Activated CD8-positive, alpha-beta memory T cell treated with anti-CD3 and anti-CD28 coated beads for 36 hours (primary cell): Measurements from ENCODE around the gene ARHGAP15. TPM values are rescaled to one million over a fixed set of nuclear protein-coding genes. Genes with fewer than 3 reads are reported as not detected.

ENCODE experiments used
- CTCF ChIA-PET: fragments of 350-600 bp; sonication (Branson Sonifier 250); formaldehyde crosslinking; loops from one replicate; lab custom pipeline; 2021; ENCODE audit warnings: antibody characterized with exemption; lab: Charles Lee
- POLR2A ChIA-PET: fragments of 350-600 bp; sonication (Branson Sonifier 250); formaldehyde crosslinking; loops from one replicate; lab custom pipeline; 2021; ENCODE audit warnings: antibody characterized with exemption; lab: Charles Lee
- total RNA-seq, 2 experiments: library from RNA; stranded (reverse); gene quantifications; one replicate each; pipeline ENCODE4 v1.2.3, GENCODE V29; 2021

The ARHGAP15 gene
- total RNA-seq, 2 experiments from 2014 or later = 36.1 to 36.4 TPM

DNA sequence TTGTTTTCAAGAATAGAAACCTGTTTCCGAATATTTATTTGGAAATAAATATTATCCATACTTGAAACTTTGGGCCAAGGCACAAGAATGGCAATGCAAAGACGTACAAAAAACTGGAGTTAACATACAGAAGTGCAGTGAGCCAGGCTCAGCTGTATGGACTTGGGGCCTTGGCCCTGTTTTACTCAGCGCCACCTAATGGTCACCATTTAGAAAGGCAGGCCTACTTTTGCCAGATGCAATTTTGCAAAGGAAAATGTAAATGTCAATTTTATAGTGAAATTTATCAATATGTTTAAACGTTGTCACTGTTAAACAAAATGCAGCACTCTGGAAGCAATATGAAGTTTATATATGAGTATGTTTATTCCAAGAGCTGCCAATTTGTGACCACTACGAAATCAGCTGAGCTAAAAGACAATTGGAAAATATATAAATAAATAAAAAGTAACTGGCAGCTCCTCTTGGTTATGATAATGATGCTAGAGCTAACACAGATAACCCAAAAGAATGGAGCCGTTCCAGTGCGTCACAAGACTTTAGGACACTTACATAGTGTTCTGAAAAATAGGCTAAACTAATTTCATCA, 155.0 kb downstream of the ARHGAP15 start:
- ChIA-PET CTCF (interaction anchor here (0.8 to 1.6 kb wide), 3 partner anchors 9 to 22 kb away, joined by 3 to 5 read pairs (median 5); no protein-coding TSS in a partner anchor), POLR2A (no interaction called here)

DNA sequence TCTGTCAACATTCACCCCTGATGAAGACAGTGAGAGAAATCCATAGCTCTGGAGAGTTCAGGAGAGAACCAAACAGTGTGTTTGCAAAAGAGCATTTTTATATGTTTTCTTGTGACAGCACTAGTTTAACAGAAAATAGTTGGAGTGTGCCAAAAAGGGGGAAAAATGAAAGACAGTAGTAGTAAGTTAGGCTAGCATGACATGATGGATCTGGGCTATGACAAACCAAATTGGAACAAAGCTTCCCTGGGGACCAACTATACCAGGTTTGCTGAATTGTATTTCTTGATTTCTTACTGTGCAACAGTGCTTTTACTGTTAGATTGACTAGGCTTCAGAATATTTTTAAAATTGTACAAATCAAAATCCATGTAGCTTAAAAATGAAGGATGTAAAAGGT, 159.8 kb downstream of the ARHGAP15 start:
- CTCF ChIA-PET = interaction anchor here (0.8 to 1.6 kb wide), 3 partner anchors 9 to 274 kb away, joined by 3 to 4 read pairs (median 4); no protein-coding TSS in a partner anchor

GRCh38 chr2:143290221-143290620, 161.0 kb downstream of the ARHGAP15 start:
- ChIA-PET CTCF (interaction anchor here (1.6 kb wide), 1 partner anchor 10 kb away, joined by 4 read pairs; no protein-coding TSS in a partner anchor), POLR2A (no interaction called here)

More for the DNA sequence above, 159.8 kb downstream of the ARHGAP15 start:
- POLR2A ChIA-PET = interaction anchor here (0.6 kb wide), 1 partner anchor 22 kb away, joined by 3 read pairs; no protein-coding TSS in a partner anchor

DNA sequence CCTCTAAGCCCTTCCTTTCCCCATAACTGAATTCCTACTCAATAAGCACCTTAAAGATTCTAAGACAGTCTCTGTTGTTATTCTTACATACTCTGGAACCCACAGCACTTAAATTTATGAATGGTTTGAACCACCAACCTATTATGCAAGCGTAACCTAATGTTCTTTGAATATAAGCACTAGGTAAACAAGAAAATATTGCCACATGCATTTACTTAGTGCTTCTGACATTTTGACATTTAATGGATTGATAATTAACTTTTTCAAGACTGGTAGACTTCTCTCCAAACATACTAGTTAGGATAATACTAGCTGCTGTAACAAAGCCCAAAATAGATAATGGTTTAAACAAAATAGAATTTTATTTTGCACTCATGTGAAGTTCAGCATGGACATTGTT, 164.8 kb downstream of the ARHGAP15 start:
- ChIA-PET CTCF (no interaction called here), POLR2A (no interaction called here)

GRCh38 chr2:143296089-143296488, 166.9 kb downstream of the ARHGAP15 start:
- ChIA-PET POLR2A (no interaction called here), CTCF (no interaction called here)

- ChIA-PET CTCF (no interaction called here), POLR2A (no interaction called here)
These were observed 168.0 kb downstream of the ARHGAP15 start for GRCh38 chr2:143297182-143297581.

DNA sequence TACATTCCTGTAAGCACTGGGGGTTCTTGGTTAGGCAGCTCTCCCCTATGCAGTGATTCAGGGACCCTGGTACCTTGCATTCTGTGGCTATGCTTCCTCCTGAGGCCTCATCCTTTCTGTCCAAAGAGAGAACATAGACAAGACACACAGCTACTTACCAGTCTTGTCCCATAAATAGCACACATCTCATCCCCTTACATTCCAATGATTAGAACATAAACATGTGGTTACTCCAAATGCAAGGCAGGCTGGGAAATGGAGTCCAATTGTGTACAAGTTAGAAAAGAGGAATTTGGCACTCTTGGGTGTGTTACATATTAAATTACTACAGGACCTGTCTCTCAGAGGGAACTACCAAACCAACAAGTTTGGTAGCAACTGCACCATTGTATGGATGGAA, 171.3 kb downstream of the ARHGAP15 start:
- POLR2A ChIA-PET = no interaction called here
- CTCF ChIA-PET = no interaction called here

DNA sequence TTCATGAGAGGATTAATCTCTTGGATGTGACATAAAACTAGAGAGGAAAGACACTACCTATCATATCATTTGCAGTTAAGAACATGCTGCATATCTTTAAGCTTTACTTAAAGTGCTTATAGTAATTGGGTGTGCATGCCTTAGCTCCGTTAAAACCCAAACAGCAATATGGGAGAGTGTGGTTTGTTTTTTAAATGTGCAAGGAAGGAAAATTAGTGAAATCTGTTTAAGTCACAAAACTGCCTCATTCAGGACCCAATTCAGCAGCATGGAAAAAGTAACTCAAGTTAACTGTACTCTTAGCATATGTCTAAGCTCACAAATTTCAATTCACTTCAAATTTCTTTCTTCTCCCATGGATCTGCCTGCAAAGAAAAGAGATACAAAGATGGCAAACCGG, 182.2 kb downstream of the ARHGAP15 start:
- POLR2A ChIA-PET = interaction anchor here (0.7 kb wide), 1 partner anchor 22 kb away, joined by 3 read pairs; no protein-coding TSS in a partner anchor
- CTCF ChIA-PET = no interaction called here

- CTCF ChIA-PET = no interaction called here
- POLR2A ChIA-PET = no interaction called here
These were observed 183.2 kb downstream of the ARHGAP15 start for GRCh38 chr2:143312441-143312840.

- CTCF ChIA-PET = no interaction called here
- POLR2A ChIA-PET = no interaction called here
These were observed 184.6 kb downstream of the ARHGAP15 start for GRCh38 chr2:143313861-143314260.

GRCh38 chr2:143321994-143322393, 192.8 kb downstream of the ARHGAP15 start:
- POLR2A ChIA-PET = no interaction called here
- CTCF ChIA-PET = no interaction called here

- POLR2A ChIA-PET = no interaction called here
- CTCF ChIA-PET = interaction anchor here (0.7 kb wide), 1 partner anchor 69 kb away, joined by 3 read pairs; no protein-coding TSS in a partner anchor
These were observed 200.1 kb downstream of the ARHGAP15 start for GRCh38 chr2:143329288-143329687.

GRCh38 chr2:143333168-143333791, 204.1 kb downstream of the ARHGAP15 start:
- CTCF ChIA-PET = no interaction called here
- POLR2A ChIA-PET = interaction anchor here (0.6 kb wide), 1 partner anchor 55 kb away, joined by 3 read pairs; no protein-coding TSS in a partner anchor

DNA sequence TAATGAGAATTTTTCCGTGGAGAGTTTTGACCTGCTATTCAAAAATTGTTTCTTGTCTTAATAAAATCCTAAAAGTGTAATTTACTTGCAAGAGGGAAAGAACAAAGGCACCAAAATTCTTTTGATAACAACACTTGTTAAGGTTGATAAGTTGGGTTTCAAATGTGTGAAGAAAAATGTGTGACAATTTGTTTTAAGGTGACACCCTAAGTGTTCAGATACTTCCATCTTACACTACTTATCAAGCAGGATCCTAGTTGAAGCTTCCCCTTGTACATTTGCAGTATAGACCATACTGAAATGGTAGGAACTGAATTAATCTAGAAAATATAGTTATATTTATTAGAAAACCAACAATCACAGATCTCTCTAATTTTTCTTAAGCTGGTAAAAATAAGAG, 204.6 kb downstream of the ARHGAP15 start:
- CTCF ChIA-PET = no interaction called here
- POLR2A ChIA-PET = no interaction called here

DNA sequence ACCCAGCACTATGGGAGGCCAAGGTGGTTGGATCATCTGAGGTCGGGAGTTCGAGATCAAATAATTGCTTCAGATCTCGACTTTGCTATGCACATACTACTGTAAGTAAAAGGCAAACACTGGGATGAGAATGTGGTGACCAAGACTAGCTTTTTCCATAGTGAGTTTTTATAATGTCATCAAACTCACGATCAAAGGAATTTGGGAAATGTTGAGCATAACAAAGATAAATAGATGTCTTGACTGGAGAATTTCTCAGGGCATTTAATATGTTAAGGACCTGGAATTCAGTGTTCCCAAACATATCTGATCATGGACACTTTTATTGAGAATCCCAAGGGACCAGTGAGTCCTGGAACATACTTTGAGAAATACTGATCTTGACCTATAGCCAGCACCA, 205.6 kb downstream of the ARHGAP15 start:
- CTCF ChIA-PET = no interaction called here
- POLR2A ChIA-PET = no interaction called here

DNA sequence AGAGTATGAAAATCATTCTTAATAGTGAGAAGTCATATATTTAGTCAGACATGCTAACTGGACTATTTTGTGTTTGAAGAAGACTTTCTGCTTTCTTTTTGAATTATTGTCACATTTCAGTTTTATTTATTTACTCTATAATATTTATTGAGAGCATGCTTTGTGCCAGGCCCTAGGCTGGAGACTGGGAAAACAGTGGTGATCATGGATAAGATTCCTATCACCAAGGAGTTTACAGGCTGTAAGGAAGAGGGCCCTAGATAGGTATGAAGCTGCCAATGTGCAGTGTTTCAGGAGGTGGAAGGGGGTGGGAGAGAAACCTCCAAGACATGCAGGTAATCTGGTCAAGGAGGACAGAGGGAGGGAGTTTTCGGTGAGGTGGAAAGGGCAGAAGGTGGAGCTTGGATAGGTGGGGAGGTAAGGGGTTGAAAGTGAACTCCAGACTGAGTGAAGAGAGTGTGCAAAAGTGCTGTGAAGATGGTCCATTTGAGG, 207.5 kb downstream of the ARHGAP15 start:
- CTCF ChIA-PET = no interaction called here
- POLR2A ChIA-PET = no interaction called here

- POLR2A ChIA-PET = no interaction called here
- CTCF ChIA-PET = no interaction called here
These were observed 212.3 kb downstream of the ARHGAP15 start for GRCh38 chr2:143341478-143341877.

DNA sequence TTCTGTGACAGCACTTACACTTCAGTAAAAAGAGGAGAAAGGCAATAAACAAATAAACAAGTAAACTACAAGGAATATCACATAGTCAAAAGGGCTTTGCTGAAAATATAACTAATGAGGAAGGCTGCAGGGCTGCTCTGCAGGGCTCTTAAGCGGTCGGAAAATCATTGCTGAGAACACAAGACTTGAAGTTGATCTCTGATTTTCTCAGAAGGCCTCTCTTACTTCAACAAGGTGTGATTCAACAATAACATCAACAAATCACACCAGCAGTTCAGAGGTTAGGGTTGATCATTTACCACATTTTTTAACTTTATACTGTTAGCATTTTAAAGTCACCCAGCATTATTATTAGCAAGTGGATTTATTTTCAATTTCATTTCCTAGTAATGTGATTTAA, 215.6 kb downstream of the ARHGAP15 start:
- POLR2A ChIA-PET = no interaction called here
- CTCF ChIA-PET = no interaction called here

DNA sequence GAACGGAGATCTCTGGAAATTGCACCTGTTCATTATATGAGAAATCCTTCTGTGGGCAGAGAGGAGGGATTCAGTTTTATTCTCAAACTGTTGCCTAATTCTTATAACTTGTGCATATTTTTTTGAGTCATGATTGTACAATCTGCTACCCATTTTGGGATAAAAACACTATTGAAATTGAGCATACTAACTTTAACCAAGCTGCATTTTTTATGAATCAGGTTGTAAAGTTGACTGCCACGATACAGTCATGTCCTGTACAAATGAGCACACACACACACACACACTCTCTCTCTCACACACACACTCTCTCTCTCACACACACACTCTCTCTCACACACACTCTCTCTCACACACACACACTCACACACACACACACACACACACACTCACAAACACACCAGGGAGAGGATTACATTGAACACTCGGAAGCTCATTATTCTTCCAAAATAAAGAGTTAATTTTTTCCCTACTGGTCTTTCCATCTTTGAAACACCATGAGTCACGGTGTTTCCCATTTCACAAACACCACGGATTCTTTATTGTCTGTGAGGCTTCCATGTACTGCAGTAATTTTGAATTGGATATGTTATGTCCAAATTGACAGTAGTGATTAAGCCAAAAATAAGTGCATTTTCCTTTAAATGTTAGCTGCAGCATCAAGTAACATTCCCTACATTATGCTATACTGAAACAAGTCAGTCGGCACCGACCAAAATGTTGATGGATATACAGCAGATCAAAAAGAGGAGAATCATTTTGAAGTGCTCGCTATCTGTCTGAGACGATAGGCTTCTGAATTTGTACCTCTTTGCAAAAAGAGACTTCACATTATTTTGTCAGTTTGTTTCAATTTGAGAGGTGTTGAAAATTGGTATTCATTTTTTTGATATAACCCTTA, 216.9 kb downstream of the ARHGAP15 start:
- POLR2A ChIA-PET = no interaction called here
- CTCF ChIA-PET = no interaction called here

DNA sequence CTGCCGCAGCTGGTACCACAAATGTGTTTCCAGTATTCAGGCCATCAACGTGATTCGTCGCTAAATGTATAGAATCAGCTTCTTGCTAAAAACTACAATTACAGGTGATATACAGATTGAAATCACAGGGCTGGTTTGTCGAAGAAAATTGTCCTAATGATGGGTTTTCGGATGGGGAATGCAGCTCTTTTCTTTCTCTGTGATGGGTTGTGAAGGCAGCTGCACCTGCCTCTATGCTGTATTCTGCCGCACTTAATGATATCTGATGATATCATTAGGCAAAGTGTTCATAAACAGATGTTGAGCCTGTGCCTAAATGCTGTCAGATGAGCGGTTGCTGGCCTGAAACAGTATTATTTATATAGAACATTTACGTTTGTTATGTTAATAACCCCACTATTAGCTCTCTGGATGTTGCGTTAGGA, 218.1 kb downstream of the ARHGAP15 start:
- ChIA-PET CTCF (no interaction called here), POLR2A (no interaction called here)
